GM06990 (cell line): ENCODE results near the gene ALDH1L1.

Experiments
- DNase-seq: peaks from one replicate; pipeline ENCODE4 v3.0.0-alpha.2; 2011; ENCODE audit not compliant: insufficient read length; ENCODE audit errors: extremely low read depth
- H3K27me3 ChIP-seq: replicated peaks from 2 replicates; pipeline ENCODE4 v1.6.0; 2011; ENCODE audit warnings: low read length; ENCODE audit not compliant: control insufficient read depth, insufficient read depth
- H3K36me3 ChIP-seq: 2 replicates; pipeline ENCODE4 v1.5.1; 2011; ENCODE audit warnings: low read length; ENCODE audit not compliant: control insufficient read depth, insufficient read depth
- H3K4me3 ChIP-seq: replicated peaks from 2 replicates; pipeline ENCODE4 v1.5.1; 2011; ENCODE audit warnings: low read depth, mild to moderate bottlenecking, control low read depth, low read length
- TF ChIP-seq, protein P1 (sequence below): IDR thresholded peaks from 2 replicates; pipeline ENCODE4 v1.5.1; 2011; ENCODE audit warnings: low read length, control low read depth, mild to moderate bottlenecking, inconsistent platforms; ENCODE audit not compliant: insufficient read depth, poor library complexity, severe bottlenecking

Gene ALDH1L1

DNA sequence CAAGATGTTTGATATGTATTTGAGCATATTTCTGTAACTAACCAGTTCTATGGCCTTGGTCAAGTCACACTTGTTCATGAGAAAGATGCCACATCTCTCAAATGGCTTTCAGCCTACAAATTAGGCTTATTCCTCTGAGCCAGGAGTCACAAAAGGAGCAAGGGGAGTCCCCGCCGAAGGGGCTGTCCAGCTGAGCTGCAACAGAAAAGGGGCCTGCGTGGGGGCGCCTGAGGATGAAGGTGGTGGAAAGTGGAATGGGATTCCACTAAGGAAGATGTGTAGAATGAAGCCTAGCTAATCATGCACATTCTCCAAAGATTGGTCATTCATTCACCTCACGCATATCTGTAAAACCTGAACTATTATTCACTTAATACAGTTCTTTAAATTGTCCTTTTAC lies 19.1 kb downstream of the ALDH1L1 start:
- TF ChIP-seq, protein P1, sequence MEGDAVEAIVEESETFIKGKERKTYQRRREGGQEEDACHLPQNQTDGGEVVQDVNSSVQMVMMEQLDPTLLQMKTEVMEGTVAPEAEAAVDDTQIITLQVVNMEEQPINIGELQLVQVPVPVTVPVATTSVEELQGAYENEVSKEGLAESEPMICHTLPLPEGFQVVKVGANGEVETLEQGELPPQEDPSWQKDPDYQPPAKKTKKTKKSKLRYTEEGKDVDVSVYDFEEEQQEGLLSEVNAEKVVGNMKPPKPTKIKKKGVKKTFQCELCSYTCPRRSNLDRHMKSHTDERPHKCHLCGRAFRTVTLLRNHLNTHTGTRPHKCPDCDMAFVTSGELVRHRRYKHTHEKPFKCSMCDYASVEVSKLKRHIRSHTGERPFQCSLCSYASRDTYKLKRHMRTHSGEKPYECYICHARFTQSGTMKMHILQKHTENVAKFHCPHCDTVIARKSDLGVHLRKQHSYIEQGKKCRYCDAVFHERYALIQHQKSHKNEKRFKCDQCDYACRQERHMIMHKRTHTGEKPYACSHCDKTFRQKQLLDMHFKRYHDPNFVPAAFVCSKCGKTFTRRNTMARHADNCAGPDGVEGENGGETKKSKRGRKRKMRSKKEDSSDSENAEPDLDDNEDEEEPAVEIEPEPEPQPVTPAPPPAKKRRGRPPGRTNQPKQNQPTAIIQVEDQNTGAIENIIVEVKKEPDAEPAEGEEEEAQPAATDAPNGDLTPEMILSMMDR = no peak
- no peak for DNase-seq
- no peaks in the 10 kb centered on the region for H3K36me3 ChIP-seq
- H3K4me3 ChIP-seq = no peak overlapping the region
- H3K27me3 ChIP-seq = no peaks in the 10 kb centered on the region

DNA sequence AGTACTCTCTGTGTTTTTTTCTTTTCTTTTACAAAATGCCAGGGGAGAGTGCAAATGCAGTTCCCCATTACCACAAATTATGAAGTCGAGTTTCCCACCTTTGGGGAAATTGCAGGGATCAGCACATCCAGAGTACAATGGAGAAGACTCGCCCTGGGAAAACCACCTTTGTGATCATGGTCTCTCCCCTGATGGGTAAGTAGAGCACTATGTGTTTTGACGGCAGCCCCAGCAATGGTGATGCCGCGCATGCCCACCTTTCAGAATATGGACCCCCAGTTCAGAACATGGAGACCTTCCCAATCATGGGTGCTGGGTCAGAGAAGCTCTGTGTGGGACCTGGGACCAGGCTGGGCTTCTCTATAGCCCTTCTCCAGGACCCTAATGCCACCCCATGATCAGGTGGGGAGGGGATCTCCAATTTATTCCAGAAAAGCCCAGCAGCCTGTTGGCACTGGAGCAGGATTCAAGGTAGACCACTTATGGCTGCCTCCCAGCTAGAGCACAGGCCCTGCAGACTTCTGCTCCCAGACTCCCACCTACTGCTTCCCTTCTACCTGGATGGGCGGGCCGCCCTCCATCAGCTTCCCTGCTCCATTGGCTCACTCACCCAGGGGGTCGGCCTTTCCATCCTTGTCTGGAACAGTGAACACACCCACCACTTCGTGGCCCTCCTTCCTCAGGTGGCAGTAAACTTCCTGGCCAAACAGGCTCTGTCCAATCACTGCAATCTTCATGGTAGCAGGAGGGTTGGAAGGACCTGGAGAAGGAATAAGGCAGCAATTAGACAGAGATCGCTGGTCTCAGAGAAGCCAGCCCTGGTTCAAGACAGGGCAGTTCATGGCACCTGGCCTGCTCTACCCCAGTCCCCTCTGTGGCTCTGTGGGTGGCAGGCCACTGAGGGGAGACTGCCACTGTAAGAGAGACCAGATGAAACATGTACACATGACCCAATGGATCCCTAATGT lies 19.9 kb downstream of the ALDH1L1 start:
- DNase-seq = no peak
- TF ChIP-seq, protein P1 = no peak
- no peaks in the 10 kb centered on the region for H3K36me3 ChIP-seq
- H3K27me3 ChIP-seq = no peaks in the 10 kb centered on the region
- no peak overlapping the region for H3K4me3 ChIP-seq

- Histone ChIP-seq H3K27me3 (no peaks in the 10 kb centered on the region), H3K4me3 (no peak overlapping the region), H3K36me3 (no peaks in the 10 kb centered on the region)
- no peak for DNase-seq
- TF ChIP-seq, protein P1 = no peak
Observed at GRCh38 chr3:126159476-126159875, 20.9 kb downstream of the ALDH1L1 start.

- Histone ChIP-seq H3K27me3 (no peaks in the 10 kb centered on the region), H3K4me3 (no peak overlapping the region), H3K36me3 (no peaks in the 10 kb centered on the region)
- TF ChIP-seq, protein P1 = no peak
- no peak for DNase-seq
Observed at GRCh38 chr3:126158912-126159454, 21.4 kb downstream of the ALDH1L1 start.

DNA sequence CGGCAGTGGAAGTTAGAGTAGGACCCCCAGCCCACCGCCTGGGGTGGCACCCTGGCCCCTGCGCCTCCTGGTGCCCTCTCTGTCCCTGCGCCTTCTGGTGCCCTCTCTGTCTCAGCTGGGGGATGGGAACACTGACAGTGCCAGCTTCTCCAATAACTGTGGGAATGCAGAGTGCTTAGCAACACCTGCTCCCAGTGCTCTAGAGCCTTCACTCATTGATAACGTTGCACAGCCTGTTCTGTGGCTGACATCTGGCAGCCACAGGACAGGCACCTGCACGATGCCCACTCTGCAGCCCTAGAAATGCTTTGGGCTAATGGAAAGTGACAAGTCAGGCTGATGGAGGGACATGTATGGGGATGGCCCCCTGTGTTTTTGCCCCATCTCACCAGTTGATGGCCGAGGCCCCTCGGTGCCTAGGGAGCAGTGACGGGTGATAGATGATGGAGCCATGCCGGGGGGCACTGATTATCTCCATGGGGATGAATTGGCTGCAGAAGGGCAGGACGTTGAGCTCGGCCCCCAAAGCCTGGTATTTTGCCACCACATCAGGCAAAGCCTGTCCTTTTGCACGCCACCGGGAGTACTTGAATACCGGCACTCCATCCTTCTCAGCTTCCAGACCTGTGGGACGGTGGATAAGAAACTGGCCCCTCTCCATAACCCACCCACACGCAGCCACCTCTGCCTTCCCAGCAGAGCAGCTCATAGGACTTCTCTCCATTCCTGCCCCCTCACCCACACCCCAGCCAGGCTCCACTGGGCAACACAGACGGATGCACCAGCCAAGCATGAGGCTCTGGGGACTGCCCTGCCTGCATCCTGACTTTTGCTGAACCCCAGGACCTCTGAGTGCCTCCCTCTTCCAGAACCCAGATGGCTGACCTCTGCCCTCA lies 22.1 kb downstream of the ALDH1L1 start:
- TF ChIP-seq, protein P1 = no peak
- DNase-seq = no peak

More for the DNA sequence above, 22.1 kb downstream of the ALDH1L1 start:
- no peaks in the 10 kb centered on the region for H3K27me3 ChIP-seq
- H3K4me3 ChIP-seq = no peak overlapping the region
- H3K36me3 ChIP-seq = no peaks in the 10 kb centered on the region
